ENCODE results near the gene FOXK1. TPM values are rescaled to one million over a fixed set of nuclear protein-coding genes. Genes with fewer than 3 reads are reported as not detected.

Gene FOXK1
- polyA plus RNA-seq, 1 experiment: 3.4 TPM

GRCh38 chr7:4775848-4776623, 93.9 kb downstream of the FOXK1 start:
- DNase-seq (ENCODE audit: low read depth, low spot score): peak; percentile 4
- CTCF ChIA-PET: interaction anchor here (0.9 to 1.5 kb wide), 5 partner anchors 9 to 134 kb away, joined by 3 to 4 read pairs (median 3); no protein-coding TSS in a partner anchor
- Histone ChIP-seq H3K9me3 (ENCODE audit: control insufficient read depth, insufficient read depth, low read length) (no peaks in the 10 kb centered on the region; the same call in 1 of the 2 replicates), H3K4me3 (ENCODE audit: low read depth, low read length) (peak overlapping the region; percentile 98), H3K27me3 (ENCODE audit: control insufficient read depth, insufficient read depth, low read length) (no peaks in the 10 kb centered on the region), H3K27ac (ENCODE audit: low read depth, low read length) (peak overlapping the region; percentile 92)
- POLR2A ChIA-PET: interaction anchor here (0.6 to 2.3 kb wide), 17 partner anchors 9 to 285 kb away, joined by 3 to 25 read pairs (median 5); no protein-coding TSS in a partner anchor
- no peak for TF ChIP-seq CTCF (IDR thresholded peaks at IDR 0.05; ENCODE audit: low read depth, low read length)

- Histone ChIP-seq H3K27ac (ENCODE audit: low read depth, low read length) (no peak overlapping the region), H3K27me3 (ENCODE audit: control insufficient read depth, insufficient read depth, low read length) (no peaks in the 10 kb centered on the region), H3K4me3 (ENCODE audit: low read depth, low read length) (no peak overlapping the region), H3K9me3 (ENCODE audit: control insufficient read depth, insufficient read depth, low read length) (no peaks in the 10 kb centered on the region; the same call in 1 of the 2 replicates)
- POLR2A ChIA-PET: no interaction called here
- CTCF ChIA-PET: no interaction called here
- no peak for TF ChIP-seq CTCF (IDR thresholded peaks at IDR 0.05; ENCODE audit: low read depth, low read length)
- no peak for DNase-seq (ENCODE audit: low read depth, low spot score)
Observed at GRCh38 chr7:4779118-4779517, 97.0 kb downstream of the FOXK1 start.

- no peak for TF ChIP-seq CTCF (IDR thresholded peaks at IDR 0.05; ENCODE audit: low read depth, low read length)
- Histone ChIP-seq H3K27me3 (ENCODE audit: control insufficient read depth, insufficient read depth, low read length) (no peaks in the 10 kb centered on the region), H3K9me3 (ENCODE audit: control insufficient read depth, insufficient read depth, low read length) (no peaks in the 10 kb centered on the region; the same call in 1 of the 2 replicates), H3K4me3 (ENCODE audit: low read depth, low read length) (no peak overlapping the region), H3K27ac (ENCODE audit: low read depth, low read length) (no peak overlapping the region)
- ChIA-PET CTCF (interaction anchor here (0.5 kb wide), 1 partner anchor 11 kb away, joined by 3 read pairs; no protein-coding TSS in a partner anchor), POLR2A (no interaction called here)
- DNase-seq (ENCODE audit: low read depth, low spot score): no peak
Observed at GRCh38 chr7:4781366-4782069, 99.4 kb downstream of the FOXK1 start.

GRCh38 chr7:4782333-4783291, 100.5 kb downstream of the FOXK1 start:
- no peak for DNase-seq (ENCODE audit: low read depth, low spot score)
- H3K27ac ChIP-seq (ENCODE audit: low read depth, low read length): no peak overlapping the region
- no peaks in the 10 kb centered on the region for H3K27me3 ChIP-seq (ENCODE audit: control insufficient read depth, insufficient read depth, low read length)
- no peak overlapping the region for H3K4me3 ChIP-seq (ENCODE audit: low read depth, low read length)
- ChIA-PET CTCF (no interaction called here), POLR2A (no interaction called here)
- no peak for TF ChIP-seq CTCF (IDR thresholded peaks at IDR 0.05; ENCODE audit: low read depth, low read length)
- no peaks in the 10 kb centered on the region; the same call in 1 of the 2 replicates for H3K9me3 ChIP-seq (ENCODE audit: control insufficient read depth, insufficient read depth, low read length)
